Epithelial cell of prostate (primary cell): ENCODE data around the gene SEC61A1.

ENCODE experiments used
- DNase-seq: peaks from one replicate; pipeline ENCODE4 v3.0.0-alpha.2; 2011; ENCODE audit warnings: low read depth, low spot score
- H3K27ac ChIP-seq: fragments of 450-650 bp; 2 replicates; pipeline ENCODE4 v1.5.1; 2017; ENCODE audit warnings: mild to moderate bottlenecking

The SEC61A1 gene

DNA sequence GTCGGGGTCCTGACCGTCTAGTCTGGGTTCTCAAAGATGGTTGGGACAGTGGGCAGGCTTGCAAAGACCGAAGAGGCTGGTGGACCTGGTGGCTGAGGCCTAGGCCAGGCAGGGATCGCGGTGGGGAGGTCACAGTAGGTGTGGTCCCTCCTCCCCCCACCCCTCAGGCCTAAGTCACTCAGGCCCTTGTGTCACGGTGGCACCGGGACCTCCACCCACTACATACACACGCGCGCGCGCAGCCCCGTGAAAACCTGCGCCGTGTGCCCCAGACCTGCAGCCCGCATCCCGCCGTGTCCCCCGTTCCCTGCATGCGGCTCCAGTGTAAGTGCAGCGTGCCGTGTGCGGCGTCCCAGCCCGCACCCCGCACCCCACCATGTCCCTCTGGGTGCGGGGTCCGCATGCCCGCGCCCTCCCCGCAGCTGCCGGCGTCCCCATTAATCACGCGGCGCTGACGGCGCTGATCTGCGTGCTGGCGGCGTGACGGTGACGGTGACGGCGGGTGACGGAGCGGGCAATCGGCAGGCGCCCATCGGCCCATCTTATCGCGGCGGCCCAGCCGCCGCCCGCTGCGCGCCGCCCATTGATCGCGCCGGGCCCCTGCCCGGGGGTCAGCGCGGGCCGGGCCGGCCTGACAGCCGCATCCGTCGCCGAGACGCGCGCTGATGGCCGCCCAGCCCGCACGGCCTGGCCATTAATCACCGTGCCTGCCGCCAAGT lies 24.4 kb downstream of the SEC61A1 start:
- no peak for DNase-seq
- H3K27ac ChIP-seq: no peak overlapping the region

DNA sequence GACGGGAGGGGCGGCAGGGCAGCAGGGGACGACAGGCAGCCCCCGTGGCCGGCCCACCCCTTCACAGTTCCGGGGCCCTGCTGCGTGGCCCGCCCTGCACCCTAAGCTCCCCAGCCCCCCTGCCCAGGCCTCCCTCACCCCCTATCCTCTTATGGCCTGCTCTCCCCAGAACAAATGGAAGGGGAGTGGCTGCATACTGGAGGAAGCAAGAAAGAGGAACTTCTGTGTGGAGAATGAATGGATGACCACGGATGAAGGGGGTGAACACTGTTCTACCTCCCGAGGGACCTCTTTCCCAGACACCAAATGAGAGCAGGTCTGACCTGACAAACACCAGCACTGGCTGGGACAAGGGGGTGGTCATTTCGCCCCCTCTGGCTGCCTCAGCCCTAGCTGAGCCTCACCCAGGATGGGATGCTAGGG lies 25.0 kb downstream of the SEC61A1 start:
- no peak overlapping the region for H3K27ac ChIP-seq

DNA sequence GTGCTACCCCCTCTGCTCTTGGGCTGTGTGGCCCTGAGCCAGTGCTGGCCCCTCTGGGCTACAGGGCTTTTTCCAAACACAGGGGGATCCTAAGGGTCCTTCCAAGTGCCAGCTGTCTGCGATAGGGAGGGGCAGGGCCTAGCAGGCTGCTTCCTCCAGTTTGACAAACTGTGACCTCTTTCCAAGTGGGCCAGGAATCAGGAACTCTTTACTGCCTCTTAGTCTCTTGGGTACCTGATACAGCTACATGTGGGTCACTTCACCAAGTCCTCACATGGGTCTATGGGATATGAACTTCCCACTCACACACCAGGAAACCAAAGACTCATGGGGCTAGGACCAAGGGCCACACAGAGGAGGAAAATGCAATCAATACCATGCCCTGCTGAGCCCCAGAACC lies 25.4 kb downstream of the SEC61A1 start:
- no peak for DNase-seq
- no peak overlapping the region for H3K27ac ChIP-seq

More for the DNA sequence above, 25.0 kb downstream of the SEC61A1 start:
- DNase-seq: no peak

DNA sequence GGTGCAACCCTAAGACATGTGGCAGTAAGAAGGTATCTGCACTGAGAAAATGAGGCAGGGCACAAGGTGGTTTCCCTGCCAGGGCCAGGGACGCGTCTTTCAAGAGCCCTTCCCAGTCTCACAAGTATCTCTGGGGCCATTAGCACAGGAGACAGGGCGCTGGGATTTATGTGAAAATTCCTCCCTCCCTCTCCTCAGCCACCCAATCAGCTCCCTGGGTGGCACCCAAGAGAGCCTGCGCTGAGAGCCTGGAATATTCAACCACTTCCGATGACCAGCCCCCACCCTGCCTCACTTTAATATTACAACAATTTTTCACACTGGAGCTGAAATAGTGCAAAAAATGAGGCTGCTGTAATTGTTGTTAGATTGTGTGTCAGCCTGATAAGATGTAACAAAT lies 26.1 kb downstream of the SEC61A1 start:
- DNase-seq: no peak
- no peak overlapping the region for H3K27ac ChIP-seq

DNA sequence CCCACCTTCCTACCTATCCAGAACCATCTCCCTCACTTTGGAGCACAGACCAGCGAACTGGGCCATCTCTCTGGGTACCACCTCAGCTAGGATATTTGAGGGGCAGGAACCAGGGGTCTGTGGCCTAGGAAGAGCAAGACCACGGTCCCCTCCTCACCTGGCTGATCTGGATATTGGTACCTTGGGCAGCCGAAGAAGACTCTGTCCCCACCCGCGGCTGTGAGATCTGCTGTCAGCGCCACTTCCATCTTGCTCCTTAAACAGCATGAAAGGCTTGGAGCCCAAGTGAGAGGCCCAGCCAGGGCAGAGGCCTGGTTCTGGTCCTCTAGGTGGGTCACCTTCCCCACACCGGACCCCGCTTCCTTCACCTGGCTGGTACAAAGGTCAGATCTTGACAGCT lies 26.6 kb downstream of the SEC61A1 start:
- no peak overlapping the region for H3K27ac ChIP-seq
- DNase-seq: no peak

DNA sequence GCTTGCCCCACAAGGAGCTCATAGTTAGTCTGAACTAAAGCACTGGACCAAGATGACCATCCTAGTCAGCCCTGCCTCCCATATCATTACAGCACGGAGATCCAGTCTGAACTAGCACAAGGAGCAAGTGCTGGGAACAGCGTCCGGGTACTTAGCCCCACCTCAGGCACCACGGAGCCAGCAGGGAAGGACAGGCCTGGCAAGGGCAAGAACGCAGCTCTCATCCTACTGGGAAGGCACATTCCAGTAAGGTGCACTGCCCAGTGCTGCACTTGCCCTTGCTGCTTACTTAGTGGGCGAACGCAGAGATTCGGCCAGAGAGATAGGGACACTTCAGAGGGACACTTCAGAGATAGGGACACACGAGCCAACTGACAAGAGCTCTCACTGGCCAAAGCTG lies 27.6 kb downstream of the SEC61A1 start:
- no peak overlapping the region for H3K27ac ChIP-seq
- no peak for DNase-seq

DNA sequence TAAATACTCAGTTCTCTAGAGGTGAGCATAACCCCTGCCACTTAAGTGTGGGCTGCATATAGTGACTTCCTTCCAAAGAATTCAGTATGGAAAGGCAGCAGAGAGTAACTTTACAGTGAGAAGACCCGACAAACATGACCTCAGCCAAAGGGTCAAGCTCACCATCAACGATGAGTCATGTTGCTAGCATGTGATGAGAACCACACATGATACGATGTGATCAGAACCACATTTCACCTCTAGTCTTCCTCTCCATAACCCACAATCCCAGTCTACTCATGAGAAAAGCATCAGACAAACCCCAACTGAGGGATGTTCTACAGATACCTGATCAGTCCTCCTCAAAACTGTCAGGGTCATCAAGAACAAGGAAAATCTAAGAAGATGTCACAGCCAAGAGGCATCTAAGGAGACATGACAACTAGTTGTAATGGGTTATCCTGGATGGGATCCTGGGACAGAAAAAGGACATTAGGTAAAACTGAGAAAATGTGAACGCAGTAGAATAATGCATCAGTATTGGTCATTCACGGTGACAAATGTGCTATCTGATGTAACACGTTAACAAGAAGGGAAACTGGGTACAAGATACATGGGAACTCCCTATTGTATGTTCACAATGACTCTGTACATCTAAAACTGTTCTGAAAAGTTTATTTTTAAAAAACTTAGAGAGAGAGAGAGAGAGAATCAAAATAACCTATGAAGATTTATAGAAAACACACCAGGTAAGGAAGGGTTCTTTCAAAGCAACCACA lies 28.3 kb downstream of the SEC61A1 start:
- no peak for DNase-seq
- H3K27ac ChIP-seq: no peak overlapping the region

DNA sequence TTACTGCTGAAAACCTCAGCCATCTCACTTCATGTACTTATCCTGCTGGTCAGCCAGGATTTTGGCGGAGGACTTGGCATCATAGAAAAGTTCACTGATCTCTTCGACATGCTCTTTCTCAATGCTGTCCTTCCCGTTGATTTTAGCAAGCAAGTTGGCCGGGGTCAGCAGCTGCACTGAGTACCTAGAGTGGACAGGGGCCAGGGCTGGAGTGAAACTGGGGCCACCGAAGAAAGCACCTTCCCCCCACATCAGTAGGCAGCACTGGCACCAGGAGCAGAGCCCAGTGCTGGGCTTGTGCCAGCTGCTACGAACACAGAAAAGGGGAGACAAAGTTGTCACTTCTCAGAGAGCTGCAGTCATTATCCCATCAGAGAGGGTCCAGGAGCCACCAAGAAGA lies 29.0 kb downstream of the SEC61A1 start:
- DNase-seq: no peak
- no peak overlapping the region for H3K27ac ChIP-seq

DNA sequence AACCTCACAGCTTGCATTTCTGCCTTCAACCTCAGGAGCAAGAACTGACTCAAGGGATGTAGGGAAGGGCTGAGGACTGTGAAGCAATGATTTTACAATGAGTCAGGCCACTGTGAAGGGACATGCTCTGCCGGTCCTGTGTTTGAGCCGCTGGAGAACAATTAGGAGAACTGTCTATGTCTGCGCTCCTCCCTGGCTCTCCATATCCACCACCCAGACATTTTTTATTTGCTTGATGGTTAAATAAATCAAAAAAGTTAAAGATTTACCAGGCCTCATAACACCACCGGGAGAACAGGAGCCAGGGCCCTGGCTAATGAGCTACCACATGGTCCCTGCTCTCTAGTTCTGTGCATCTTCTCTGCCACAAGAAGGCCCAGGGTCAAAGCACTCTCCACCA lies 29.6 kb downstream of the SEC61A1 start:
- H3K27ac ChIP-seq: no peak overlapping the region
- no peak for DNase-seq

DNA sequence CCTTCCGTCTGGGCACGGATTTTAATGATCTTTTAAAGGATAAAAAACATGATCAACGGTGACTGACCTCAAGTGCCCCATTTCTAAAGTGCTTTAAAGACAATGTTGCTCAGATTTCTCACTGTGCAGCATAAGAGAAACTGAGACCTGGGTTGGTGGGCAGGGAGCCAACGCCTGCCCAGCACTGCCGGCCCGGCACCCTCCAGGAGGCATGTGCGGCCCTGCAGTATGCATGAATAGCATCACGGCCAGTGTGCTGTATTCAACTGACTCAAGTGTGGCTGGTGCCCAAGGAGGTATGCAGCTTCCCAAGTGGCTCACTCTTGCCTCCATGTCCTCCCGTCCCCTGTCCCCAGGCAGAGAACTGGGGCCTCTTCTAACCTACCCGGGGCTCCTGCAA lies 30.3 kb downstream of the SEC61A1 start:
- no peak for DNase-seq
- H3K27ac ChIP-seq: no peak overlapping the region

DNA sequence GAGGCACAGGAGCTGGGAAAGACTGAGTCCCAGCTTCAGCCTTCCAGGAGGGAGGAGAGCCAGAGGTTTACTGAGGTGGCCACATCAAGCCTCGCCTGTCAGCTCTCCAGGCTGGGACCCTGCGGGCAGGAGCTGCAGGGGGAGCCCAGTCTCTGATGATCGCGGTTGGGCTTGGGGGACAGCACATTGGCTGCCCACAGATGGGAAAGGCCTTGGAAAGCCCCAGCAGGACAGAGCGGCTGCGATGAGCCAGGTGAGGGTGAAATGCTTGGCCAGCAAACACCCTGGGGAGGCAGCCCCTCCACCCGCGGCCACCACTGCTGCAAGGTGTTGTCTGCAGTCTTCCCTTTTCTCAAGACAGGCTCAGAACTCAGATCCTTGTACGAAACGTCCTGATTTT lies 31.2 kb downstream of the SEC61A1 start:
- DNase-seq: no peak
- no peak overlapping the region for H3K27ac ChIP-seq

DNA sequence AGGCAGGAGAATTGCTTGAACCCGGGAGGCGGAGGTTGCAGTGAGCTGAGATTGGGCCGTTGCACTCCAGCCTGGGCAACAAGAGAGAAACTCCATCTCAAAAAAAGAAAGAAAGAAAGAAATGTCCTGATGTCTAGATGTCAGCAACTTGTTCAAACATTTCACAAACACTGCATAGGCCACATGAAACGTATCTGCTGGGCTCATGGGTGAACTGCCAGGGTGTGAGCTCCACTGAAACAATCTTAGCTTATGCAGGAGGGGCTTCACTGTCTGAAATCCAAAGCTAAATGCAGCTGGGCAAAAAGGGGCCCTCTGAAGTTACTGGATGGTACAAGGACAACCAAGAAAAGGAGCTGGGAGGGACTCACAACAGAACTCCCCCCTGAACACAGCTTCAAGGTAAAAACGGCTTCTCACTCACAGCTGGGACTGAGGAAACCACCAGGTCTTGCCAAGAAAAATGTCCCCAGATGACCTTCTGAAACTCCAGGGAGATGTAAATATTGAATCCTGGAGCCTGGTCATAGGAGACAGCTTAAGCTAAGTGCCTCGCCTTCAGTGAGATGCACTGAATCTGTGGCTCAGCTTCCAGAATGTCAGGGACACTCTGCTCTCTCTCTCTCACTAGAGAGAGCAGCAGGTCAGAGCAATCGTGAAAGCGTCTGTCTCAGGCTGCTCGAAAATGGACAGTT lies 31.9 kb downstream of the SEC61A1 start:
- H3K27ac ChIP-seq: no peak overlapping the region
- DNase-seq: no peak

DNA sequence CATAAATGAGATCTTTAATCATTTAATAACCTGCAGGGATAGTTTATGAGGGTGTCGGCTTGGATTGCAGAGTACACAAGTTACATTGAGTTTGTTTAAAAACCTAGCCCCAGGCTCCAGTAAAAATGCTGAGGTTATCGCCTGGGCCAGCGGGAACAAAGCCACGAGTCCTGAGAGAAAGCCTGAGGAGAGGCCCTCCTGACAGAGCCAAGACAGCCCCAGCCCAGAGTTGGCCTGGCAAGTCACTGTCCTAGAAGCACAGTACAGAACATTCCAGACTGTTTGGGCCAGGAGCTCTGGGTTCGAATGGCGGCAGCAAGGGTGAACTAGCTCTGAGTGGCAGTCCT lies 32.4 kb downstream of the SEC61A1 start:
- no peak overlapping the region for H3K27ac ChIP-seq
- DNase-seq: no peak

DNA sequence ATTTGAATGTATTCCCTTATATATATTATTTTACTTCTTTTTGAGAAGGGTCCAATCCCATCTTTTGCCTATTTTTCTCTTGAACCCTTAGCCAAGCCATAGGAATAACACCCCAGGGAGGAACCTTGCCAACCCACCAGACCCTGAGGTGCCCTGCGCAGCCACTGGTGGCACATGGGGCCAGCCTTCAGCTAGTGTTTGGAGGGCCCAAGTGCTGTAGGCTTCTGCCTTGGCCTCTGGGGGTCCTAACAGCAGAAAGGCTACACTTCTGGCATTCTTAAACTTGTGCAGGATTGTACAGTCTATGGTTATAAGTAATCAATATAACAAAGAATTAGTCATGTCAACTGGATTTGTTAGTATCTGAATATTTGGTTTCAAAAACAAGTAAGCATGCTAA lies 36.9 kb downstream of the SEC61A1 start:
- no peak overlapping the region for H3K27ac ChIP-seq
- DNase-seq: no peak

DNA sequence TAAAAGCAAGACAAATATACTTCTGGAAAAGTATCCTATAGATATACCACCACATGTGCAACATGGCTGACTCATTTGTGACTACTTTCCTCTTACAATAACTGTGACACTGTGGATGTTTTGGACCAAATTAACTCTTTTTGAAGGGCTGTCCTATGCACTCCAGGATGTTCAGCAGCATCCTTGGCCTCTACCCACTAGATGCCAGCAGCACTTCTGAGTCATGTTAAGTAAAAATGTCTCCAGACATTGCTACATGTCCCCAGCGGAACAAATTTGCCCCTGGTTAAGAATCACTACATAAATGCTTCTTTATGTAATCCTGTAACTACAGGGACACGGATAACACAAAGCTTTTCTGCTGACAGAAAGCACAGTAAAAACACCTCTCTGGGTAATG lies 39.3 kb downstream of the SEC61A1 start:
- no peak for DNase-seq

DNA sequence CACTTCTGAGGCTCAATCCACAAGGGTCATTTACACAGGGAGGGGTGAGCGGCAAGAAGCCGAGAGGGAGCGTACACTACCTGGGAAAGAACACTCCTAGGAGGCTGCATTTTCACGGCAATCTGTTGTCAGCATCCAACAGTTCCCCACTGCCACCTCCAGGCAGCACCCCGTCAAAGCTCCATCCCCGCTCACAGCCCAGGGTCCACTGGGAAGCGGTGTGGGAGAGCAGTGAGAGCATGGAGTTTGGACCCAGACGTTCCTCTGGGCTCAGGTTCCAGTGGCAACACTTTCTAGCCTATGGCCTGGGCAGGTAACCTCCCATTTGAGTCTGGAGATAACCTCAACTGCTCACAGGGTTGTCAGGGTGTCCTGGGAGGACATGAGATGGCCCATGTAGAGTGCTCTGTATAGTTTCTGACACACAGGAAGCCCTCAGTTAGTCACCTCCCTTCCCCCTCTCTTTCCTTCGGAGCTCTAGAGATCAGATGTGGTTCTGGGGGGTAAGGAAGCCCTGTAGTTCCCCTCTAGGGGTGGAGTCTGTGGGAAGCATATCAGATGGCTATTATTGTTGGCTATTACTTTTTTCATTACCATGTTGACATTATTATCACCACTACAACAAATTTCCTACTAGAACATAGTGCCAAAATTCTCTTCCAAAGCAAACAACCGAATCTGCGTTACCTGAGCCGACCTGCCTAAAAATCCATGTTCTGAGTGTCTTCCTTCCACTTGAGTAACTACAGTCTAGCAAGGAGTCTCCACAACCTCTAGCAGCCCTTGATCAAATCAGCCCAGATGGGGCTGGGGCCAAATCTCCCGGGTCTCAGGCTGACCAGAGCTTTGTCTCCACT lies 42.3 kb downstream of the SEC61A1 start:
- peak overlapping the region; percentile 61 for H3K27ac ChIP-seq
- DNase-seq: no peak

More for the DNA sequence above, 39.3 kb downstream of the SEC61A1 start:
- no peak overlapping the region for H3K27ac ChIP-seq

DNA sequence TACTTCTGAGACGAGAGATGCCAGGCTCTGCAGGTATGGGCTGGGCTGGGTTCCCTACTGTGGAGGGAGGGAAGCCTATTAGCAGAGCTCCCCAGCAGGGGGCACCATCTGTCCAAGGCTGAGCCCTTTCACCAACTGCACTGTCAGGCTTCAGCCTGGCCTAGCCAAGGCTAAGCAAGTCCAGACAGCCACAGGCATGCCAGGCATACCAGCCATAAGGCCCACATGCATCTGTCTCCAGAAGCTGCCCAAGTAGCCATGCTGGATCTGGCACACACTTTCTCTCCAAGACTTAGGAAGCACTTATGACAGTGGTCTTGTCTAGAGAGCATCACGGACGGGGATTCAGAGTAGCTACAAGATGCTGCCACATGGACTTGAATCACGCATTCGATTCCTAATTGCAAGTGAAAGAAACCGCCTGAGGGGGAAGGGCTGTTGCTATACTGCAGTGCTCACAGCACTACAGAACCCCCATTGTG lies 43.0 kb downstream of the SEC61A1 start:
- peak; percentile 78 for DNase-seq
- H3K27ac ChIP-seq: peak overlapping the region; percentile 61

DNA sequence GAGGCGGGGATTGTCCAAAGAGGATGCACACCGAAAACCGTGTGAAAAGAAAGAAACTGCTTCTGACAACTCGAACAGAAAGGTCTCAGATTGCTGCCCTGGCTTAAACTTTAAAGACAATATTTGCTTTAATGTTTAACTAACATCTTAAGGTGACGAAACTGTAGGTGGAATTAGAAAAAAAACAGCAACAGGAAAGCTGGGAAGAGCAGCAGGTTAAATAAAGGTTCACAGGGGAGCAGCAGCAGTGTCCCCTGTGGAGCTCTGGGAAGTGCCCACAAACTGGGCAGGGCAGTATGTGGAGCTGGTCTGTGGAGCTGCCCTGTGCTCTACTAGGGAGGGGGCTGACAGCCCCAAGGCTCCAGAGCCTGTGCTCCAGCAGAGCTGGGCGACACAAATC lies 46.0 kb downstream of the SEC61A1 start:
- H3K27ac ChIP-seq: no peak overlapping the region
- DNase-seq: no peak

DNA sequence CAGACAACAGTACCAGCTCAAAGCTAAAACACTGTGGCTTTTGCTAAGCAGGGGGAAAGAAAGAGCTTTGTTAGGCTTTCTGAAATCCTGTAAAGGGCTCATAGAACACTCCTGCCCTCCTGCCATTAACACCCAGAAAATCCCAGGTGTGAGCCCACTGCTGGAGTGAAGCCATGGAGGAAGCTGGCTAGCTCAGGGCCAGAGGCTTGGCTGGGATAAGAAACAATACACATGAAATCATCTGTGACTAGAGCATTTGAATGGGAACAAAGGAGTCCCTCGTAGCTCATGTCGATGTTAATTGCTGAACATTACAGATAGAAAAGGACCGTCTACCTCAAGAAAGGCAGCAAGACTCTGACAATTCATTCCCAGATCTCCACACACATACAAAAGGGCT lies 47.9 kb downstream of the SEC61A1 start:
- no peak overlapping the region for H3K27ac ChIP-seq
- no peak for DNase-seq

DNA sequence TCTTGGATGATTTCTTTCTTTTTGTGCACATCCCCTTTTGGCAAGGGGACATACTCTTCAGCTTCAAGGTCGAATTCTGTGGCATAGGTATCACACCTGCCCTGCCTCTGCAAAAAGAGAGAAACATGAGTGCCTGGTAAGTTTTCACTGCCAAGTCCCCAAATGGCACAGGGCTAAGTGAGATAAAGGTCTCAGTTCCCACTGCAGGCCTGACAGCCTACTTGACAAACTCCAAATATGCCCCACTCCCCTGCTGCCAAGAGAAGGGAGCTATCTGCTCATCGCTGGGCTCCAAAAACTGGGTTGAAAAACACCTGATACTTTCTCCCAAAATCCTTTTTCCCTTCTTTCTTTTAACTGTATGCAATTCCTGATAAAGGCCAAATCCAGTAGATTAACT lies 48.4 kb downstream of the SEC61A1 start:
- no peak for DNase-seq
- no peak overlapping the region for H3K27ac ChIP-seq
